HepG2 (cell line): ENCODE data around the gene CNMD. TPM values are rescaled to one million over a fixed set of nuclear protein-coding genes. Genes with fewer than 3 reads are reported as not detected.

Experiments
- ATAC-seq: fragments of 200-7000 bp; cut with Tn5 transposase; 3 replicates; pipeline ENCODE4 v1.9.1; 2020; ENCODE audit warnings: mild to moderate bottlenecking, moderate library complexity
- BruUV-seq: library from RNA; stranded (reverse); fragments of 400-500 nt; replicated peaks from 2 replicates; lab custom pipeline; 2021; lab: Mats Ljungman, UMichigan
- CTCF ChIA-PET: fragments of 300-600 bp; formaldehyde crosslinking; extraction: SDS; loops from one replicate; lab custom pipeline; 2021; ENCODE audit warnings: low total read pairs, inconsistent platforms, low intra/inter-chr PET ratio; lab: Yijun Ruan, JAX
- POLR2A ChIA-PET: fragments of 350-600 bp; sonication (Branson Sonifier 250); formaldehyde crosslinking; loops from one replicate; lab custom pipeline; 2020; ENCODE audit warnings: antibody characterized with exemption, inconsistent platforms; lab: Yijun Ruan, JAX
- DNase-seq: peaks from one replicate; pipeline ENCODE4 v3.0.0-alpha.2; 2015; ENCODE audit warnings: low spot score
- FAIRE-seq: peaks from 3 replicates; lab custom pipeline; 2011; peaks lifted over from hg19 to GRCh38; lab: Jason Lieb, UNC
- H2AFZ ChIP-seq: one replicate; pipeline ENCODE4 v1.6.1; 2011; ENCODE audit warnings: low read length, inconsistent platforms
- H3K27ac ChIP-seq: fragments of 300-600 bp; 3 replicates; pipeline ENCODE4 v1.8.0; 2011; ENCODE audit warnings: mixed run types, mild to moderate bottlenecking, mixed read lengths, low read length, inconsistent platforms; ENCODE audit not compliant: insufficient read depth; ENCODE audit errors: extremely low read length
- H3K27me3 ChIP-seq, 2 experiments: fragments of 200-600 bp in 1 of 2; 2 replicates in 1 of 2; 3 replicates in 1 of 2; pipeline versions ENCODE4 v1.6.0 to v1.8.0; 2011; ENCODE audit warnings: low read length in 2 of 2, mild to moderate bottlenecking in 2 of 2, moderate library complexity in 2 of 2, inconsistent platforms in 1 of 2; ENCODE audit not compliant: insufficient read depth in 2 of 2, control insufficient read depth in 1 of 2
- H3K36me3 ChIP-seq, 2 experiments: fragments of 200-600 bp in 1 of 2; replicated peaks in 1 of 2; 2 replicates in 1 of 2; 3 replicates in 1 of 2; pipeline versions ENCODE4 v1.5.1 to v1.8.0; 2011; ENCODE audit warnings: low read length in 2 of 2, inconsistent platforms in 1 of 2; ENCODE audit not compliant: insufficient read depth in 2 of 2, control insufficient read depth in 1 of 2
- H3K4me1 ChIP-seq: 2 replicates; pipeline ENCODE4 v1.5.1; 2012; ENCODE audit warnings: low read length, inconsistent platforms; ENCODE audit not compliant: insufficient read depth
- H3K4me2 ChIP-seq: 2 replicates; pipeline ENCODE4 v1.6.0; 2011; ENCODE audit warnings: low read depth, low read length, inconsistent platforms
- H3K4me3 ChIP-seq, 3 experiments: fragments of 200-600 bp in 1 of 3; sonication (generic), shearing (Covaris generic) in 1 of 3; replicated peaks in 1 of 3; 2 replicates each; pipeline ENCODE4 v1.5.1; 2011 to 2016; ENCODE audit warnings: low read length in 3 of 3, inconsistent platforms in 2 of 3, low read depth in 2 of 3, mild to moderate bottlenecking in 2 of 3, control low read depth in 1 of 3, mixed read lengths in 1 of 3; ENCODE audit not compliant: insufficient read depth in 1 of 3
- H3K79me2 ChIP-seq: one replicate; pipeline ENCODE4 v1.6.1; 2011; ENCODE audit warnings: low read length, inconsistent platforms; ENCODE audit not compliant: insufficient read depth
- H3K9ac ChIP-seq: 2 replicates; pipeline ENCODE4 v1.6.0; 2011; ENCODE audit warnings: mild to moderate bottlenecking, low read depth, low read length, inconsistent platforms; ENCODE audit not compliant: insufficient read depth
- H3K9me3 ChIP-seq: 2 replicates; pipeline ENCODE4 v1.5.1; 2012; ENCODE audit warnings: mild to moderate bottlenecking, low read length
- H4K20me1 ChIP-seq: 2 replicates; pipeline ENCODE4 v1.6.0; 2011; ENCODE audit warnings: inconsistent platforms, mild to moderate bottlenecking, low read length, moderate library complexity; ENCODE audit not compliant: insufficient read depth
- EP300 ChIP-seq, 3 experiments: sonication (generic) in 1 of 3; formaldehyde crosslinking in 1 of 3; IDR thresholded peaks; 2 replicates each; pipeline versions ENCODE4 v1.5.1 to v1.6.1; 2011 to 2020; ENCODE audit warnings: low read depth in 2 of 3, low read length in 2 of 3, borderline replicate concordance in 1 of 3, improper control_type of control experiment in 1 of 3, mild to moderate bottlenecking in 1 of 3, missing genetic modification reagents in 1 of 3, moderate library complexity in 1 of 3
- JARID2 ChIP-seq: sonication (generic); formaldehyde crosslinking; IDR thresholded peaks from 2 replicates; pipeline ENCODE4 v1.8.1; 2023; ENCODE audit warnings: missing genetic modification reagents, inconsistent platforms; ENCODE audit not compliant: insufficient replicate concordance
- MAFF ChIP-seq: IDR thresholded peaks from 2 replicates; pipeline ENCODE4 v1.6.1; 2011; ENCODE audit warnings: low read depth, low read length, improper control_type of control experiment
- MAFG ChIP-seq: sonication (generic); formaldehyde crosslinking; IDR thresholded peaks from 2 replicates; pipeline ENCODE4 v1.5.1; 2020; ENCODE audit warnings: mild to moderate bottlenecking, missing genetic modification reagents
- MLXIP ChIP-seq: sonication (generic); formaldehyde crosslinking; IDR thresholded peaks from 2 replicates; pipeline ENCODE4 v1.9.0; 2021; ENCODE audit warnings: missing genetic modification reagents, borderline replicate concordance
- THAP8 ChIP-seq: sonication (generic); formaldehyde crosslinking; IDR thresholded peaks from 2 replicates; pipeline ENCODE4 v1.5.1; 2020; ENCODE audit warnings: missing genetic modification reagents, mild to moderate bottlenecking, borderline replicate concordance
- THYN1 ChIP-seq: sonication (generic); formaldehyde crosslinking; IDR thresholded peaks from 2 replicates; pipeline ENCODE4 v1.8.1; 2023; ENCODE audit warnings: low read depth, mild to moderate bottlenecking, moderate library complexity, missing genetic modification reagents, borderline replicate concordance
- ZEB1 ChIP-seq: IDR thresholded peaks from 2 replicates; pipeline ENCODE4 v1.6.1; 2012; ENCODE audit warnings: mild to moderate bottlenecking, low read depth, inconsistent platforms; ENCODE audit not compliant: insufficient replicate concordance
- ZNF558 ChIP-seq: sonication (generic); formaldehyde crosslinking; IDR thresholded peaks from 2 replicates; pipeline ENCODE4 v1.9.0; 2022; ENCODE audit warnings: mild to moderate bottlenecking, missing genetic modification reagents, borderline replicate concordance
- ZNF709 ChIP-seq: sonication (generic); formaldehyde crosslinking; IDR thresholded peaks from 2 replicates; pipeline ENCODE4 v1.5.0; 2020; ENCODE audit warnings: mild to moderate bottlenecking, missing genetic modification reagents
- WGBS: methylation state at CpG from one replicate; pipeline ENCODE4 v1.1.6; 2017; ENCODE audit warnings: low lambda C conversion rate; 5-methylcytosine and 5-hydroxymethylcytosine counted together
- in situ Hi-C: cut with HindIII; loops from 2 replicates; pipeline ENCODE4 v1.10.0; 2017; ENCODE audit warnings: low pct_unique_long_range_greater_than_20kb; ENCODE audit not compliant: extremely low pct_ligation_motif_present
- intact Hi-C: fragments of 100-400 bp; cut with micrococcal nuclease; formaldehyde crosslinking; loops from one replicate; pipeline ENCODE4 v1.10.0; 2022; ENCODE audit not compliant: unreplicated experiment
- polyA plus RNA-seq, 8 experiments: library from polyadenylated mRNA; depleted of rRNA in 3 of 8; stranded (reverse) in 7 of 8; unstranded in 1 of 8; fragments of >200 nt; fragmentation: Illumina TruSeq in 4 of 8; extraction: Trizol in 4 of 8; gene quantifications; 2 replicates each; pipeline versions ENCODE4 v1.2.1 to v1.2.3, GENCODE V29; 2011 to 2016; ENCODE audit warnings: low read depth in 4 of 8, missing spikeins in 1 of 8, mixed read lengths in 1 of 8; ENCODE audit not compliant: insufficient read depth in 1 of 8
- total RNA-seq, 5 experiments: library from RNA; depleted of rRNA; stranded (reverse); fragments of >200 nt; fragmentation: Illumina TruSeq; extraction: Trizol; gene quantifications; 2 replicates each; pipeline ENCODE4 v1.2.3, GENCODE V29; 2016; ENCODE audit warnings: low read depth in 1 of 5
- TF ChIP-seq, protein P1 (sequence below): sonication (generic); formaldehyde crosslinking; IDR thresholded peaks from 2 replicates; pipeline ENCODE4 v1.4.0; 2020; ENCODE audit warnings: mild to moderate bottlenecking, missing genetic modification reagents
- TF ChIP-seq, protein P2 (sequence below), 2 experiments: sonication (generic) in 1 of 2; formaldehyde crosslinking in 1 of 2; IDR thresholded peaks; 2 replicates each; pipeline versions ENCODE4 v1.4.0 to v1.6.1; 2016 to 2020; ENCODE audit warnings: borderline replicate concordance in 1 of 2, low read depth in 1 of 2, mild to moderate bottlenecking in 1 of 2, missing genetic modification reagents in 1 of 2

Gene CNMD
- total and polyA plus RNA-seq, 2 of the 13 experiments (the other 11 are each of a cell fraction or from before 2014, with no cell fraction given): not detected

- Histone ChIP-seq H3K27ac (no peak overlapping the region), H3K79me2 (no peaks in the 10 kb centered on the region), H3K27me3 (peaks cover 0 to 1% of the 10 kb centered on the region in 2 experiments; a peak in 1 of 5 replicates), H3K36me3 (no peaks in the 10 kb centered on the region), H3K4me3 (no peak overlapping the region), H3K9me3 (no peaks in the 10 kb centered on the region), H3K4me2 (no peak overlapping the region), H2AFZ (no peak overlapping the region), H3K9ac (no peak overlapping the region), H3K4me1 (no peaks in the 10 kb centered on the region), H4K20me1 (no peaks in the 10 kb centered on the region)
- TF ChIP-seq EP300 (IDR thresholded peaks at IDR 0.05; ENCODE audit: low read depth in 2 of 2, low read length in 2 of 2) (no peak), EP300 (CRISPR knock-in tag; IDR thresholded peaks at IDR 0.05; ENCODE audit: borderline replicate concordance) (no peak), MLXIP (no peak), MAFF (no peak), THAP8 (no peak), ZNF558 (CRISPR knock-in tag) (no peak), ZEB1 (no peak), MAFG (no peak), ZNF709 (CRISPR knock-in tag) (no peak), THYN1 (no peak), JARID2 (CRISPR knock-in tag) (no peak)
- TF ChIP-seq, protein P1, sequence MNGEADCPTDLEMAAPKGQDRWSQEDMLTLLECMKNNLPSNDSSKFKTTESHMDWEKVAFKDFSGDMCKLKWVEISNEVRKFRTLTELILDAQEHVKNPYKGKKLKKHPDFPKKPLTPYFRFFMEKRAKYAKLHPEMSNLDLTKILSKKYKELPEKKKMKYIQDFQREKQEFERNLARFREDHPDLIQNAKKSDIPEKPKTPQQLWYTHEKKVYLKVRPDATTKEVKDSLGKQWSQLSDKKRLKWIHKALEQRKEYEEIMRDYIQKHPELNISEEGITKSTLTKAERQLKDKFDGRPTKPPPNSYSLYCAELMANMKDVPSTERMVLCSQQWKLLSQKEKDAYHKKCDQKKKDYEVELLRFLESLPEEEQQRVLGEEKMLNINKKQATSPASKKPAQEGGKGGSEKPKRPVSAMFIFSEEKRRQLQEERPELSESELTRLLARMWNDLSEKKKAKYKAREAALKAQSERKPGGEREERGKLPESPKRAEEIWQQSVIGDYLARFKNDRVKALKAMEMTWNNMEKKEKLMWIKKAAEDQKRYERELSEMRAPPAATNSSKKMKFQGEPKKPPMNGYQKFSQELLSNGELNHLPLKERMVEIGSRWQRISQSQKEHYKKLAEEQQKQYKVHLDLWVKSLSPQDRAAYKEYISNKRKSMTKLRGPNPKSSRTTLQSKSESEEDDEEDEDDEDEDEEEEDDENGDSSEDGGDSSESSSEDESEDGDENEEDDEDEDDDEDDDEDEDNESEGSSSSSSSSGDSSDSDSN: no peak
- TF ChIP-seq, protein P2, sequence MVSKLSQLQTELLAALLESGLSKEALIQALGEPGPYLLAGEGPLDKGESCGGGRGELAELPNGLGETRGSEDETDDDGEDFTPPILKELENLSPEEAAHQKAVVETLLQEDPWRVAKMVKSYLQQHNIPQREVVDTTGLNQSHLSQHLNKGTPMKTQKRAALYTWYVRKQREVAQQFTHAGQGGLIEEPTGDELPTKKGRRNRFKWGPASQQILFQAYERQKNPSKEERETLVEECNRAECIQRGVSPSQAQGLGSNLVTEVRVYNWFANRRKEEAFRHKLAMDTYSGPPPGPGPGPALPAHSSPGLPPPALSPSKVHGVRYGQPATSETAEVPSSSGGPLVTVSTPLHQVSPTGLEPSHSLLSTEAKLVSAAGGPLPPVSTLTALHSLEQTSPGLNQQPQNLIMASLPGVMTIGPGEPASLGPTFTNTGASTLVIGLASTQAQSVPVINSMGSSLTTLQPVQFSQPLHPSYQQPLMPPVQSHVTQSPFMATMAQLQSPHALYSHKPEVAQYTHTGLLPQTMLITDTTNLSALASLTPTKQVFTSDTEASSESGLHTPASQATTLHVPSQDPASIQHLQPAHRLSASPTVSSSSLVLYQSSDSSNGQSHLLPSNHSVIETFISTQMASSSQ (IDR thresholded peaks at IDR 0.05; ENCODE audit: low read depth): no peak
- TF ChIP-seq, protein P2 (CRISPR knock-in tag; IDR thresholded peaks at IDR 0.05; ENCODE audit: borderline replicate concordance): no peak
- FAIRE-seq (no peak), DNase-seq (no peak), ATAC-seq (no peak)
- WGBS: 0% methylated on average over 1 of the region's 1 CpG
- BruUV-seq: no TSS peak
- intact Hi-C loops: no loop called here
- ChIA-PET CTCF (no interaction called here), POLR2A (no interaction called here)
- in situ Hi-C loops: no loop called here
Measured at GRCh38 chr13:52725302-52725701, 14.3 kb downstream of the CNMD start.
